ENCODE measurements around the gene SLC25A21. TPM values are rescaled to one million over a fixed set of nuclear protein-coding genes. Genes with fewer than 3 reads are reported as not detected.

Gene SLC25A21
- total RNA-seq, 2 experiments from 2014 or later: not detected

DNA sequence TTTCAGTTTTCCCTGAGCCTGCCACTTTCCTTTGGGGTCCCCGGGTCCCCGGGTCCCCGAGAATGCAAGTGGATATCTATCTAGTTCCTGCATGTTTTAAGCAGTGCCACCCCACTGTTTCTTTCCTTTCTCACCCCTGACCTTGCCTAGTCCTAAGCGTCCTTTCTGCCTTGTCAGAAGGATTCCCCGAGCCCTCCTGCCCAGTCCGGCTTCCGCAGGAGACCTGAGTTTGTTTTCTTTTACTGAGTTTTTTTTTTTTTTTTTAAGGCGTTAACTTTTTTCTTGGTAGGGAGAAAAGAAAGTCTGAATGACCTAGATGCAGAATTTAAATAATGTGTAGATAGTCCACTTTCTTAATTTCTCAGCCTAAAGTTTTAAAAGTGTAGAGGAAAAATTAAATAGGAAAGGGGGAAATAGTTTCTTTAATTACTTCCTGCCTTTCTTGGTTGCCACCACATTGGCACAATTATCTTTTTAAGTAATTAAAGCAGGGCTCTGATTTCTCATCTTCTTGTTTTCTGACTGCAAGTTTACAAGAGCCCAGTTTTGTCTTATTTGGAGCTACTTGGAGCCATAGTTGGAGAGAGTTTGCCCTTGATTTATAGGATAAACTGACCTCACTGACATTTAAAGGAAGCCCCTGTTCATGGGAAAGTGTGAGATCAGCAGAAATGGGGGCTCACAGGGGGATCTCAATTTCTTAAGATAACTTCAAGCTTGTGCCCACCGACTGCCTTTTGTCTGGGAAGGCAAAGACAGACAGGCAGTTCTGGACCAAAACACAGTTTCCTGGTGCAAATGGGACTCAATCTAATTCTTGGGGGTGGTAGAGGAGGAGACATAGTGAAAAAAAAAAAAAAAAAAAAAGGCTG, 507.8 kb downstream of the SLC25A21 start:
- TF ChIP-seq, protein P1, sequence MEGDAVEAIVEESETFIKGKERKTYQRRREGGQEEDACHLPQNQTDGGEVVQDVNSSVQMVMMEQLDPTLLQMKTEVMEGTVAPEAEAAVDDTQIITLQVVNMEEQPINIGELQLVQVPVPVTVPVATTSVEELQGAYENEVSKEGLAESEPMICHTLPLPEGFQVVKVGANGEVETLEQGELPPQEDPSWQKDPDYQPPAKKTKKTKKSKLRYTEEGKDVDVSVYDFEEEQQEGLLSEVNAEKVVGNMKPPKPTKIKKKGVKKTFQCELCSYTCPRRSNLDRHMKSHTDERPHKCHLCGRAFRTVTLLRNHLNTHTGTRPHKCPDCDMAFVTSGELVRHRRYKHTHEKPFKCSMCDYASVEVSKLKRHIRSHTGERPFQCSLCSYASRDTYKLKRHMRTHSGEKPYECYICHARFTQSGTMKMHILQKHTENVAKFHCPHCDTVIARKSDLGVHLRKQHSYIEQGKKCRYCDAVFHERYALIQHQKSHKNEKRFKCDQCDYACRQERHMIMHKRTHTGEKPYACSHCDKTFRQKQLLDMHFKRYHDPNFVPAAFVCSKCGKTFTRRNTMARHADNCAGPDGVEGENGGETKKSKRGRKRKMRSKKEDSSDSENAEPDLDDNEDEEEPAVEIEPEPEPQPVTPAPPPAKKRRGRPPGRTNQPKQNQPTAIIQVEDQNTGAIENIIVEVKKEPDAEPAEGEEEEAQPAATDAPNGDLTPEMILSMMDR (IDR thresholded peaks at IDR 0.05): no peak
- Histone ChIP-seq H3K4me1 (ENCODE audit: insufficient read depth, low read length) (peaks cover 38% of the 10 kb centered on the region), H3K36me3 (ENCODE audit: insufficient read depth, low read length) (no peaks in the 10 kb centered on the region), H3K9me3 (ENCODE audit: control insufficient read depth in 1 of 2, insufficient read depth in 1 of 2, low read length in 2 of 2) (peaks cover 0 to 57% of the 10 kb centered on the region in 2 experiments), H3K27ac (ENCODE audit: low read depth in 1 of 2, low read length in 2 of 2) (no peak overlapping the region), H3K4me3 (ENCODE audit: low read length) (no peak overlapping the region), H3K27me3 (ENCODE audit: control insufficient read depth in 1 of 2, insufficient read depth in 2 of 2, low read length in 2 of 2) (peaks cover 68 to 93% of the 10 kb centered on the region in 2 experiments)
- no peaks in the 10 kb centered on the region for H3K9me3 Mint-ChIP-seq
- H3K4me3 Mint-ChIP-seq: peak overlapping the region; percentile 42
- H3K27ac Mint-ChIP-seq: no peak overlapping the region
- peaks cover 78% of the 10 kb centered on the region for H3K27me3 Mint-ChIP-seq
- CTCF ChIA-PET: no interaction called here
- H3K4me1 Mint-ChIP-seq (ENCODE audit: low read depth): peaks cover 48% of the 10 kb centered on the region
- no peaks in the 10 kb centered on the region for H3K36me3 Mint-ChIP-seq (ENCODE audit: low read depth)
- intact Hi-C loops (cut with DNase I, micrococcal nuclease): no loop called here
- no peak for ATAC-seq (ENCODE audit: poor library complexity)
- POLR2A ChIA-PET: no interaction called here
- no peak for DNase-seq

DNA sequence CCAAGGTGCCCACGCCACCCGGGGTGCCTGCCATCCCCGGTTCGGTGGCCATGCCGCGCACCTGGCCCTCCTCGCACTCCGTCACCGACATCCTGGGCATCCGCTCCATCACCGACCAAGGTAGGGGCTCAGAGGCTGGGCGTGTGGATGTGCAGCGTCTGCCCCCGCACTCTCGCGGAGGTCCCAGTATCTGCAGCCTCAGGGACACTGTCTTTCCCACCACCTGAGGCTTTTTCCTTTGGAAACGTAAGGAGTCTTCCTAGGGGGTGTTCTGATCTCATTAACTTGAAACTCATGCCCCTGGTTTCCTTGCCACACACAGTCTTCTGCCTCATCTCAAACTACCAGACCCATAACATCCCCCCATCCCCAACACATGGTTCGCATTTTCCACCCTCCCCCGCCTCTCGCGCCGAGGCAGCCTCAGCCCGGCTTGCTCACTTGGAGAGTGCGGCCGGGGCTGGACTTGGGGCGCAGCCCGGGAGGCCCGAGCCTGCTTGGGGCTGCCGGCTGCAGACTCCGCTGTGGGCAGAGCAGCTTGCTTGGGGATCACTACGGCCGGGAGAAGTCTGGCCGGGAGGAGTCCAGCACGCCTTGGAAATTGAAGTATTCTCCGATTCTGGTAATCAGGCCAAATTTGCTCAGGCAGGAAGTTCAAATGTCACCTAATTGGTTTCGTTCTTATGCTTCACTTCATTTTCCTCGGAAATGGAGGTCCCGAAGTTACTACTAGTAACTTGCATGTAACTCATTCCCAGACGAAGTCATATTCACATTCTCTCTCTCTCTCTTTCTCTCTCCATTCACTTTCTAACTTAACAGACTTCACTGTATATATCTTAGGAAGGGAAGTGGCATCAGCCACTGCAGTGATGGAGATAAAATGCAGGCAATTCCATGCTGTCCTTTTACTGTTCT, 508.7 kb downstream of the SLC25A21 start:
- CTCF ChIA-PET: no interaction called here
- no peak overlapping the region for H3K27ac ChIP-seq (ENCODE audit: low read depth in 1 of 2, low read length in 2 of 2)
- DNase-seq (no peak), ATAC-seq (ENCODE audit: poor library complexity) (no peak)
- H3K9me3 Mint-ChIP-seq: no peaks in the 10 kb centered on the region
- no peak overlapping the region for H3K27ac Mint-ChIP-seq
- H3K27me3 Mint-ChIP-seq: peaks cover 87% of the 10 kb centered on the region
- no peak overlapping the region for H3K4me3 ChIP-seq (ENCODE audit: low read length)
- TF ChIP-seq, protein P1 (IDR thresholded peaks at IDR 0.05): no peak
- intact Hi-C loops (cut with DNase I, micrococcal nuclease): no loop called here
- H3K9me3 ChIP-seq (ENCODE audit: control insufficient read depth in 1 of 2, insufficient read depth in 1 of 2, low read length in 2 of 2): peaks cover 0 to 65% of the 10 kb centered on the region in 2 experiments
- H3K4me1 ChIP-seq (ENCODE audit: insufficient read depth, low read length): peaks cover 38% of the 10 kb centered on the region
- peaks cover 77 to 98% of the 10 kb centered on the region in 2 experiments for H3K27me3 ChIP-seq (ENCODE audit: control insufficient read depth in 1 of 2, insufficient read depth in 2 of 2, low read length in 2 of 2)
- POLR2A ChIA-PET: no interaction called here
- H3K4me1 Mint-ChIP-seq (ENCODE audit: low read depth): peaks cover 55% of the 10 kb centered on the region
- H3K4me3 Mint-ChIP-seq: peak overlapping the region; percentile 0
- no peaks in the 10 kb centered on the region for H3K36me3 Mint-ChIP-seq (ENCODE audit: low read depth)
- H3K36me3 ChIP-seq (ENCODE audit: insufficient read depth, low read length): no peaks in the 10 kb centered on the region

DNA sequence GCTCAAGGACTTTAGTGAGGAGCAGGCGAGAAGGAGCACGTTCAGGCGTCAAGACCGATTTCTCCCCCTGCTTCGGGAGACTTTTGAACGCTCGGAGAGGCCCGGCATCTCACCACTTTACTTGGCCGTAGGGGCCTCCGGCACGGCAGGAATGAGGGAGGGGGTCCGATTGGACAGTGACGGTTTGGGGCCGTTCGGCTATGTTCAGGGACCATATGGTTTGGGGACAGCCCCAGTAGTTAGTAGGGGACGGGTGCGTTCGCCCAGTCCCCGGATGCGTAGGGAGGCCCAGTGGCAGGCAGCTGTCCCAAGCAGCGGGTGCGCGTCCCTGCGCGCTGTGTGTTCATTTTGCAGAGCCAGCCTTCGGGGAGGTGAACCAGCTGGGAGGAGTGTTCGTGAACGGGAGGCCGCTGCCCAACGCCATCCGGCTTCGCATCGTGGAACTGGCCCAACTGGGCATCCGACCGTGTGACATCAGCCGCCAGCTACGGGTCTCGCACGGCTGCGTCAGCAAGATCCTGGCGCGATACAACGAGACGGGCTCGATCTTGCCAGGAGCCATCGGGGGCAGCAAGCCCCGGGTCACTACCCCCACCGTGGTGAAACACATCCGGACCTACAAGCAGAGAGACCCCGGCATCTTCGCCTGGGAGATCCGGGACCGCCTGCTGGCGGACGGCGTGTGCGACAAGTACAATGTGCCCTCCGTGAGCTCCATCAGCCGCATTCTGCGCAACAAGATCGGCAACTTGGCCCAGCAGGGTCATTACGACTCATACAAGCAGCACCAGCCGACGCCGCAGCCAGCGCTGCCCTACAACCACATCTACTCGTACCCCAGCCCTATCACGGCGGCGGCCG, 509.6 kb downstream of the SLC25A21 start:
- CTCF ChIA-PET: no interaction called here
- no peak overlapping the region for H3K4me3 ChIP-seq (ENCODE audit: low read length)
- no peaks in the 10 kb centered on the region for H3K36me3 ChIP-seq (ENCODE audit: insufficient read depth, low read length)
- ATAC-seq (ENCODE audit: poor library complexity): no peak
- Mint-ChIP-seq H3K4me1 (ENCODE audit: low read depth) (peaks cover 55% of the 10 kb centered on the region), H3K9me3 (no peaks in the 10 kb centered on the region), H3K4me3 (peak overlapping the region; percentile 42), H3K27ac (no peak overlapping the region), H3K36me3 (ENCODE audit: low read depth) (no peaks in the 10 kb centered on the region), H3K27me3 (peaks cover 91% of the 10 kb centered on the region)
- POLR2A ChIA-PET: no interaction called here
- no peak overlapping the region for H3K27ac ChIP-seq (ENCODE audit: low read depth in 1 of 2, low read length in 2 of 2)
- H3K9me3 ChIP-seq (ENCODE audit: control insufficient read depth in 1 of 2, insufficient read depth in 1 of 2, low read length in 2 of 2): peaks cover 0 to 70% of the 10 kb centered on the region in 2 experiments
- no peak for DNase-seq
- peaks cover 83 to 100% of the 10 kb centered on the region in 2 experiments for H3K27me3 ChIP-seq (ENCODE audit: control insufficient read depth in 1 of 2, insufficient read depth in 2 of 2, low read length in 2 of 2)
- peaks cover 41% of the 10 kb centered on the region for H3K4me1 ChIP-seq (ENCODE audit: insufficient read depth, low read length)
- intact Hi-C loops (cut with DNase I, micrococcal nuclease): no loop called here
- TF ChIP-seq, protein P1 (IDR thresholded peaks at IDR 0.05): no peak

Measured in CD4-positive, alpha-beta T cell (primary cell).